ENCODE measurements around the gene NAV1.

DNA sequence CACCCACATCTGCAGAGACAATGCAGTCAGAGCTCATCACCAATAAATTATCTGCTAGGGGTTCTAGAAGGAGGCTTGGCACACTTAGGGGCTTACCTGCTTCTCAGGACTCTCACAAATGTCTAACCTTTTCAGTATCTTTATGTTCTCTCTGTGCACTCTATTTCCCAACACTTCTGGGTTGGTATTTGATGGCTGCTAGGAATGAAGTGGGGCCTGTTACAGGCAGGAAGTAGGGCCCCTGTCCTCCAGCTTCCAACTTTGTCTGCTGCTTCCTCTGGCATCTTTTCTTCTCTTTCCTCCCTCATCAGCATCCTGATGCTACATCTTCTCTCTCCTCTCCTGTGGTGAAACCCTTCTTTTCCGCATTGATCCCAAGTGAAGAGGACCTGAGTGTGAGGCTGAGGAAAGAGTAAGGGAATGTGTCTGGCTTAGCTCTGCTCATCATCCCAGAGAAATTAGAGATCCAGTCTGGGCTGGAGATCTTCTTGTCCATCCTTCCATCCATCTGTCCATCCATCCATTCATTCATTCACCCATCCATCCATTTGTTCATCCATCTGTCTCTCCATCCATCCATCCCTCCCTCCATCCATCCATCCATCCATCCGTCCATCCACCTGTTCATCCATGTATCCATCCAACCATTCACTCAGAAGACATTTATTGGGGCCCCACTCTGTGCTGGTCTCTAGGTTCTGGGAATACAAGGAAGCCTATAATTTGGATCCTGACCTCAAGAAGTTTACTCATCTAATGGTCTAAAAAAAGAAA lies 29.1 kb upstream of the NAV1 start:
- TF ChIP-seq, protein P1, sequence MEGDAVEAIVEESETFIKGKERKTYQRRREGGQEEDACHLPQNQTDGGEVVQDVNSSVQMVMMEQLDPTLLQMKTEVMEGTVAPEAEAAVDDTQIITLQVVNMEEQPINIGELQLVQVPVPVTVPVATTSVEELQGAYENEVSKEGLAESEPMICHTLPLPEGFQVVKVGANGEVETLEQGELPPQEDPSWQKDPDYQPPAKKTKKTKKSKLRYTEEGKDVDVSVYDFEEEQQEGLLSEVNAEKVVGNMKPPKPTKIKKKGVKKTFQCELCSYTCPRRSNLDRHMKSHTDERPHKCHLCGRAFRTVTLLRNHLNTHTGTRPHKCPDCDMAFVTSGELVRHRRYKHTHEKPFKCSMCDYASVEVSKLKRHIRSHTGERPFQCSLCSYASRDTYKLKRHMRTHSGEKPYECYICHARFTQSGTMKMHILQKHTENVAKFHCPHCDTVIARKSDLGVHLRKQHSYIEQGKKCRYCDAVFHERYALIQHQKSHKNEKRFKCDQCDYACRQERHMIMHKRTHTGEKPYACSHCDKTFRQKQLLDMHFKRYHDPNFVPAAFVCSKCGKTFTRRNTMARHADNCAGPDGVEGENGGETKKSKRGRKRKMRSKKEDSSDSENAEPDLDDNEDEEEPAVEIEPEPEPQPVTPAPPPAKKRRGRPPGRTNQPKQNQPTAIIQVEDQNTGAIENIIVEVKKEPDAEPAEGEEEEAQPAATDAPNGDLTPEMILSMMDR (IDR thresholded peaks at IDR 0.05 in 8 of 11, conservative IDR thresholded peaks at IDR 0.05 in 3 of 11): no peak
- no peak for TF ChIP-seq POLR2A (IDR thresholded peaks at IDR 0.05)
- no peak for TF ChIP-seq POLR2AphosphoS5 (IDR thresholded peaks at IDR 0.05)

All from spleen (tissue), 7 donors.